ENCODE data around the gene CTRL. TPM values are rescaled to one million over a fixed set of nuclear protein-coding genes. Genes with fewer than 3 reads are reported as not detected.

The CTRL gene
- total RNA-seq, 1 experiment from 2014 or later: 1.3 TPM

DNA sequence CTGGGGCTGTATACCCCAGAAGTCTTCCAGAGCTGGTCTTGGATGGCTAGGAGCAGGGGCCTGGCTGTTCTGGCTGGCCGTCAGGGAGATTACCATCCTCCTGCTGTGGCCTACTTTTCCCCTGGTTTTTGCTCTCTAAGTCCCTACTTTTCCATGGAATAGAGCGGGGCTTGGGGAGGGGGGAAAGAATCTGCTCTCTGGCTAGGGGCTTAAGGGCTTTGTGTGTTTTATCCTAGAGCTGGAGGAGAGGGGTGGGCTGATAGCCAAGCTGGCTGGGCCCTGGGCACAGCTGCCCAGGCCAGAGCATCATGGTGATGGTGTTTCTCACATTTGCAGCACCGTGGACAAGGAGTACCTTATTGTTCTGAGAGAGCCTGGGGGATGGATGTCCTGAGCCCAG is 43.3 kb downstream of the CTRL start:
- ChIA-PET POLR2A (ENCODE audit: unreplicated experiment) (interaction anchor here (0.7 to 0.9 kb wide), 2 partner anchors 82 to 332 kb away, joined by 10 read pairs; partner anchors contain the start of genes RANBP10 and TSNAXIP1), CTCF (no interaction called here)
- Histone ChIP-seq H3K36me3 (ENCODE audit: low read depth) (no peaks in the 10 kb centered on the region), H3K4me2 (no peak overlapping the region), H3K9me2 (ENCODE audit: insufficient read depth) (no peaks in the 10 kb centered on the region), H3K9me3 (ENCODE audit: insufficient read depth, low read depth) (no peaks in the 10 kb centered on the region), H3K27me3 (ENCODE audit: insufficient read depth, low read depth) (no peaks in the 10 kb centered on the region), H2AFZ (no peak overlapping the region), H3F3A (ENCODE audit: insufficient read depth, low read depth) (peaks cover 10% of the 10 kb centered on the region; the same call in 1 of the 2 replicates), H3K27ac (no peak overlapping the region), H3K4me3 (no peak overlapping the region), H3K4me1 (replicated peaks; ENCODE audit: insufficient read depth) (peaks cover 5% of the 10 kb centered on the region; the same call in 1 of the 2 replicates), H4K20me1 (ENCODE audit: insufficient read depth) (no peaks in the 10 kb centered on the region), H3K79me2 (ENCODE audit: low read depth) (peaks cover 2% of the 10 kb centered on the region)
- BruUV-seq (replicated peaks): no TSS peak
- intact Hi-C loops (cut with micrococcal nuclease; ENCODE audit: unreplicated experiment): no loop called here
- DNase-seq: no peak
- TF ChIP-seq CTCF (conservative IDR thresholded peaks at IDR 0.05) (no peak), EZH2 (IDR thresholded peaks at IDR 0.05; ENCODE audit: low read depth) (no peak)

GRCh38 chr16:67886387-67886786 is 45.3 kb downstream of the CTRL start:
- ChIA-PET CTCF (no interaction called here), POLR2A (ENCODE audit: unreplicated experiment) (no interaction called here)
- intact Hi-C loops (cut with micrococcal nuclease; ENCODE audit: unreplicated experiment): no loop called here

GRCh38 chr16:67885976-67886375 is 45.7 kb downstream of the CTRL start:
- CTCF ChIA-PET: no interaction called here
- intact Hi-C loops (cut with micrococcal nuclease; ENCODE audit: unreplicated experiment): no loop called here

More at GRCh38 chr16:67886387-67886786, 45.3 kb downstream of the CTRL start:
- Histone ChIP-seq H2AFZ (no peak overlapping the region), H4K20me1 (ENCODE audit: insufficient read depth) (no peaks in the 10 kb centered on the region), H3F3A (ENCODE audit: insufficient read depth, low read depth) (peaks cover 5% of the 10 kb centered on the region; the same call in 1 of the 2 replicates), H3K4me1 (replicated peaks; ENCODE audit: insufficient read depth) (no peaks in the 10 kb centered on the region), H3K4me3 (no peak overlapping the region), H3K4me2 (no peak overlapping the region), H3K9me3 (ENCODE audit: insufficient read depth, low read depth) (no peaks in the 10 kb centered on the region), H3K27ac (no peak overlapping the region), H3K27me3 (ENCODE audit: insufficient read depth, low read depth) (no peaks in the 10 kb centered on the region), H3K9me2 (ENCODE audit: insufficient read depth) (no peaks in the 10 kb centered on the region), H3K36me3 (ENCODE audit: low read depth) (peaks cover 4% of the 10 kb centered on the region; the same call in 1 of the 2 replicates), H3K79me2 (ENCODE audit: low read depth) (no peaks in the 10 kb centered on the region)
- DNase-seq: no peak
- no TSS peak for BruUV-seq (replicated peaks)
- no peak for TF ChIP-seq CTCF (conservative IDR thresholded peaks at IDR 0.05)
- no peak for TF ChIP-seq EZH2 (IDR thresholded peaks at IDR 0.05; ENCODE audit: low read depth)

More at GRCh38 chr16:67885976-67886375, 45.7 kb downstream of the CTRL start:
- H3K27ac ChIP-seq: no peak overlapping the region
- H3K4me3 ChIP-seq: no peak overlapping the region
- peaks cover 5% of the 10 kb centered on the region; the same call in 1 of the 2 replicates for H3F3A ChIP-seq (ENCODE audit: insufficient read depth, low read depth)
- no peak overlapping the region for H2AFZ ChIP-seq
- no peaks in the 10 kb centered on the region for H3K79me2 ChIP-seq (ENCODE audit: low read depth)
- no peaks in the 10 kb centered on the region for H3K4me1 ChIP-seq (replicated peaks; ENCODE audit: insufficient read depth)
- no TSS peak for BruUV-seq (replicated peaks)
- no peaks in the 10 kb centered on the region for H3K9me3 ChIP-seq (ENCODE audit: insufficient read depth, low read depth)
- H3K27me3 ChIP-seq (ENCODE audit: insufficient read depth, low read depth): no peaks in the 10 kb centered on the region
- POLR2A ChIA-PET (ENCODE audit: unreplicated experiment): no interaction called here
- no peaks in the 10 kb centered on the region for H3K9me2 ChIP-seq (ENCODE audit: insufficient read depth)
- no peak for DNase-seq
- TF ChIP-seq CTCF (conservative IDR thresholded peaks at IDR 0.05) (no peak), EZH2 (IDR thresholded peaks at IDR 0.05; ENCODE audit: low read depth) (no peak)
- H3K4me2 ChIP-seq: no peak overlapping the region
- no peaks in the 10 kb centered on the region for H4K20me1 ChIP-seq (ENCODE audit: insufficient read depth)
- H3K36me3 ChIP-seq (ENCODE audit: low read depth): peaks cover 4% of the 10 kb centered on the region; the same call in 1 of the 2 replicates
